ENCODE results near the gene ASPHD2. TPM values are rescaled to one million over a fixed set of nuclear protein-coding genes. Genes with fewer than 3 reads are reported as not detected.
"Not testable (repeated sequence)": the region's sequence is repeated elsewhere in the genome, so short reads cannot be mapped to it uniquely, and the experiment has no call there.

ASPHD2 gene, protein sequence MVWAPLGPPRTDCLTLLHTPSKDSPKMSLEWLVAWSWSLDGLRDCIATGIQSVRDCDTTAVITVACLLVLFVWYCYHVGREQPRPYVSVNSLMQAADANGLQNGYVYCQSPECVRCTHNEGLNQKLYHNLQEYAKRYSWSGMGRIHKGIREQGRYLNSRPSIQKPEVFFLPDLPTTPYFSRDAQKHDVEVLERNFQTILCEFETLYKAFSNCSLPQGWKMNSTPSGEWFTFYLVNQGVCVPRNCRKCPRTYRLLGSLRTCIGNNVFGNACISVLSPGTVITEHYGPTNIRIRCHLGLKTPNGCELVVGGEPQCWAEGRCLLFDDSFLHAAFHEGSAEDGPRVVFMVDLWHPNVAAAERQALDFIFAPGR
- total RNA-seq = under 1 TPM; 0.56 to 0.67 TPM
- long read RNA-seq, donor 1 = 0 reads
- long read RNA-seq, donor 2 = 0 reads

DNA sequence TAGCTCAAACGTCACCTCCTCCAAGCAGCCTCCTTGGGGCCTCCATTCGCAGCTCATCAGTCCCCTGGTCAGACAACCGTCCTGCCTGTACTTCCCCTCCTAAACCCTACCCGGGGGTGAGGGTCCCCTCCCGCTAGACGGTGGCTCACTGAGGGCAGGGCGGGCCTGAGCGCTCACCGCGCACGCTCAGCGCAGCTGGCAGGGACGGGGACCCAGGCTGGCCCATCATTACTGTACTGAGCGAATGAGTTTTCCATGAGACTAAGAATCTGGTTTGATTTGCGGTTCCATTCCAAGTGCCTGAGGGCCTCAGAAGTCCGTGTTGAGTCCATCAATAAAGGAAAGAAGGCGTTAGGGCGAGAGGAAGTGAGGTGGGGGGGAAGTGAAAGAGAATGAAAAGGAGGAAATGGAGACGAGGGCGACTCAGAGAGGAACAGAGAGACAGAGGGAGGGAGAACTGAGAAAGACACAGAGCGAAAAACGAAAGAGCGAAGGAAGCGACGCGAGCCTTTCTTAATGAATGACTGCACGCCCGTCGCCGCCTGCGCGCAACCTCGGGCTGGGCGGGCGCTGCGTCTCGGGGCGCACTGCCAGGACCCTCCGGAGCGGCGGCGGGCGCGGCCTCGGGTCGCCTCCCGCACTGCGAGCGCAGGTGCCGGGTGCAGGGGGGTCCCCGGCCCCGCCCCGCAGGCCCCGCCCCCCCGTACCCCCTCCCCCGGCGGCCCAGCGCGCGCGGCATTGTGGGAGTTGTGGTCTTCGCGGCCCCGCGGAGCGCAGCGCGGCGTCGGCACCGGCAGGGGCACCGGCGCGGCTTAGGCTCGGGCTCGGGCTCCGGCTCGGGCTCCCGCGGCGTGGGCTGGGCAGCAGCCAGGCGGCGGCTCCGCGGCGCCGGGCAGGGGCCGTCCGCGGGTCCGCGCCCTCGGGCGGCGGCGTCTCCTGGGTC lies at the start of gene ASPHD2:
ASPHD2 (plus strand) TSS at position 746 of the 943 bp plus-strand sequence. CDS start 4,356 bp downstream, outside the sequence.
- DNase-seq (ENCODE audit: low spot score) = peak; percentile 89
- intact Hi-C loops (cut with DNase I) = no loop called here

DNA sequence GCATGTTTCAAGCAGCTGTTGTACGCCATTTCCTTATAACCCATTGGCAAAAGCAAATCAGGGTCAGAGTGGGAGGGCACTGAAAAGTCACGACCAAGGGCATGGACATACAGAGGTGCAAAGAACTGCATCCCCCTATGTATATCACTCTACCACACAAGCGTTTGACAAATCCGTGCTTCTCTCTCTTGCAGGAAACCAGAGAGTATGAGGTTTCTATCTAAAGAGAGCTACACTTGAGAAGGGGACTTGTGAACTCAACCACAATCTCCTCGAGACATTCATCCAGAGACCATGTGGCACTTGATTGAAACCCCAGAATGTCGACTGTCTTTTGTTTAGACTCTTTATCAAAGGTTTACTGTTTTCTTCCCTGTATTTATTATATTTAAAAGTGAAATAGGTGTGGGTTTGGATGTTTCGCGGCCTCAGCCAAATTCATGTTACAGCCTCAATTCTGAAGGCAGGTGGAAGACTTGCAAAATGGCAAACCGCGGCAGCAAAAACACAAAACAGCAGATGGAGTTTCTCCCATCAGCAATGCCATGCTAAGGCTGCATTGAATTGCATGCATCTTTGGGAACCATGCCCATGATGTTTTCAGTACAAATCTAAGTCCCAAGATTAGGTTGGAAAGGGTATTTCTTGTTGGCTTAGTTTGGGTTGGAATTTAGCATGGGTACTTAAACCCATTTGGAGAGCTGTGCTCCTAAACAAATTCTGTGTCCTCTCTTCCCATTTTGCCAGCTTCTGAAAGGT lies 48.8 kb upstream of the ASPHD2 start:
- no peak for DNase-seq (ENCODE audit: low spot score)
- intact Hi-C loops (cut with DNase I) = no loop called here

DNA sequence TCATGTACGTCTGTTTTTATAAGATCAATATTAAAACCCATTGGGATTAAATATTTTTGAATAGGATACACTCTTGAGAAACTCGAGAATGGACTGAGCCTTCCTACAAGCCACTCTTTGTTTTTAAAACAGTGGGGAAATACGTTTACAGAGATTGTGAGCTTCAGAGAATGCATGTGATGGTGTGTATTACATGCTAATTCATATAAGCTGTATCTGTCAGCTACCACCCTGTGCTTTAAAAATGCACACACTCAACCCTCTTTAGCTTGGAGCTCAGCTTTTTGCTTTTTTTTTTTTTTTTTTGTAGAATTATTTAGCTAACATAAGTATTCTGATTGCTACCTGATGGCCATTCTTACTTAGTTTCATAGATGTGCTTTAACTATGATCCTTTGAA lies 46.3 kb upstream of the ASPHD2 start:
- DNase-seq (ENCODE audit: low spot score) = no peak
- intact Hi-C loops (cut with DNase I) = no loop called here

GRCh38 chr22:26383968-26384556 lies 45.0 kb upstream of the ASPHD2 start:
- intact Hi-C loops (cut with DNase I) = no loop called here
- DNase-seq (ENCODE audit: low spot score) = no peak

GRCh38 chr22:26385164-26385563 lies 43.9 kb upstream of the ASPHD2 start:
- no peak for DNase-seq (ENCODE audit: low spot score)
- intact Hi-C loops (cut with DNase I) = no loop called here

DNA sequence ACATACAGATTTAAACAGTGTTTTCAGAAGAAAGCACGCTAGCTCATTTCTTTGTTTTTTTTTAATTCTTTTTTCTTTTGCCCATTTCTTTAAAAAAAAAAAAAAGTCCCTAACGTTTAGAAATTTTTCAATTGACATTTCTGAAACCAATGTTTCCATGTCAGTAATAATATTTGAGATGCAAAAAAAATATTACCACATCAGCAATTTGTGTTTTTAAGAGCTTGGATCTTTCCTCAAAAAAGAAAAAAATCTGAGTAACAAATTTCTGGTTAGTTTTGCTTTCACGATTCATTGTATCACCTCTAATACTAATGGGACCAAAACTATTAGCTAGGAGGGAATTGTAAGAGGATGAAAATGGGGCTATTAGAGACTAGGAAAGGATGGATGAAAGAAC lies 39.9 kb upstream of the ASPHD2 start:
- no peak for DNase-seq (ENCODE audit: low spot score)
- intact Hi-C loops (cut with DNase I) = no loop called here

GRCh38 chr22:26391091-26391490 lies 38.0 kb upstream of the ASPHD2 start:
- intact Hi-C loops (cut with DNase I) = no loop called here
- no peak for DNase-seq (ENCODE audit: low spot score)

DNA sequence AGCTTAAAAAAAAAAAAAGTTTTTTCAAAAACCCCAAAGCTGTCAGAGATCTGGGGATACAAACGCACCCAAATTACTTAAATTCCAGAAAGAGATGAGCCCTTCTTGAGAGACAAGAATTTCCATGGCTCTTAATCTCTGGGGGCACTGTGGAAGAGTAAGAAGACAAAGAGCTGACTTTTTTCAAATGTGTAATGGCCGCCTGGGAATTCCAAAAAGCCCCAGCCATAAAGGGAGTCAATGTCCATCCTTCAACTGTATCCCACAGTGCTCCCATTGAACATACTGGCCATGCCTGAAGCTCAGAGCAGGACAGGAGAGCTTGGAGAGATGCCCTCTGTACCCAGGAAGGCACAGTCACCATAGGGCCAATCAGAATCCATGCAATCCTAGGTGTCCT lies 37.4 kb upstream of the ASPHD2 start:
- DNase-seq (ENCODE audit: low spot score) = no peak
- intact Hi-C loops (cut with DNase I) = no loop called here

GRCh38 chr22:26393929-26394328 lies 35.1 kb upstream of the ASPHD2 start:
- no peak for DNase-seq (ENCODE audit: low spot score)
- intact Hi-C loops (cut with DNase I) = no loop called here

DNA sequence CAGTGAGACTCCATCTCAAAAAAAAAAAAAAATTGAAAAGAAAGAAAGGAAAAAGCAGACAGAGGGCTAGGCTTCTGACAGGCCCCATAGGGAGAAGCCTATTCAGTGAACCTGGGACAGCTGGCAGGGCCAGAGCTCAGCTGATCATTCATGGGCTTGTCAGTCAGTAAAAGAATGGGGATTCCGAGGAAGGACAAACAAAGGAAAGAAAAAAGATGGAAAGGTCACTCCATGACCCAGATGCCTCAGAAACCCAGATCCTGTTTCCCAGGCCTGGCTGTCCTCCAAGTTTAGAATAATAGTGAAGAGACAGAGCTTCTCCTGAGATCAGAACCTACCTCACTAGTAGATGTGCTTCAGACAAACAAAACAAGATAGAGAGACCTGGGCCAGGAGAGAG lies 34.3 kb upstream of the ASPHD2 start:
- DNase-seq (ENCODE audit: low spot score) = no peak
- intact Hi-C loops (cut with DNase I) = loop anchor here in 1 of 2 donors (5.0 kb wide), 1 partner anchor 68 kb away; no protein-coding TSS in a partner anchor

GRCh38 chr22:26395926-26396325 lies 33.1 kb upstream of the ASPHD2 start:
- intact Hi-C loops (cut with DNase I) = loop anchor here in 1 of 2 donors (5.0 kb wide), 1 partner anchor 66 kb away; no protein-coding TSS in a partner anchor
- no peak for DNase-seq (ENCODE audit: low spot score)

- DNase-seq (ENCODE audit: low spot score) = peak; percentile 82
- intact Hi-C loops (cut with DNase I) = loop anchor here in 1 of 2 donors (5.0 kb wide), 1 partner anchor 64 kb away; no protein-coding TSS in a partner anchor
Measured at GRCh38 chr22:26398741-26399153, 30.3 kb upstream of the ASPHD2 start.

- intact Hi-C loops (cut with DNase I) = loop anchor here in 1 of 2 donors (5.0 kb wide), 1 partner anchor 63 kb away; no protein-coding TSS in a partner anchor
- no peak for DNase-seq (ENCODE audit: low spot score)
Measured at GRCh38 chr22:26399289-26399688, 29.8 kb upstream of the ASPHD2 start.

GRCh38 chr22:26401726-26402125 lies 27.3 kb upstream of the ASPHD2 start:
- no peak for DNase-seq (ENCODE audit: low spot score)
- intact Hi-C loops (cut with DNase I) = loop anchor here in 1 of 2 donors (10.0 kb wide), 1 partner anchor 53 kb away; no protein-coding TSS in a partner anchor

- DNase-seq (ENCODE audit: low spot score) = no peak
- intact Hi-C loops (cut with DNase I) = loop anchor here in 1 of 2 donors (10.0 kb wide), 1 partner anchor 50 kb away; no protein-coding TSS in a partner anchor
Measured at GRCh38 chr22:26404851-26405421, 24.1 kb upstream of the ASPHD2 start.

DNA sequence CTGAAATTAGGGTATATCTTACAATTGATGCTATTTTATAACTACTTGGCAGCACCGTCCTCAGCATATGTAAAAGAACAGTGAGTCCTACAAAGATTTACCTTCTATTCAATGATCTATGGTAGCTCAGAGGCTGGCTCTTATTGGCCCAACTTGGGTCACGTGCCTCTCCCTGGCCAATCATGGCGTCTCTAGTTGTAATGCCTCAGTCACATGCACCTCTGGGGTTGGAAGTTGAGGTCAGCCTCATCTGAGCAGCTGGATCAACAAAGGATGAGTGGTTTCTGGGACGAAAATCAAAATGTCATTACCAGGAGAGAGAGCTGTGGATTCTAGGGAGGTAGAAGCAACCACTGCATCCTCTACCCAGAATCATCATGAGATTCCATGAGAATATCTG lies 22.9 kb upstream of the ASPHD2 start:
- no peak for DNase-seq (ENCODE audit: low spot score)
- intact Hi-C loops (cut with DNase I) = loop anchor here in 1 of 2 donors (10.0 kb wide), 1 partner anchor 49 kb away; no protein-coding TSS in a partner anchor

DNA sequence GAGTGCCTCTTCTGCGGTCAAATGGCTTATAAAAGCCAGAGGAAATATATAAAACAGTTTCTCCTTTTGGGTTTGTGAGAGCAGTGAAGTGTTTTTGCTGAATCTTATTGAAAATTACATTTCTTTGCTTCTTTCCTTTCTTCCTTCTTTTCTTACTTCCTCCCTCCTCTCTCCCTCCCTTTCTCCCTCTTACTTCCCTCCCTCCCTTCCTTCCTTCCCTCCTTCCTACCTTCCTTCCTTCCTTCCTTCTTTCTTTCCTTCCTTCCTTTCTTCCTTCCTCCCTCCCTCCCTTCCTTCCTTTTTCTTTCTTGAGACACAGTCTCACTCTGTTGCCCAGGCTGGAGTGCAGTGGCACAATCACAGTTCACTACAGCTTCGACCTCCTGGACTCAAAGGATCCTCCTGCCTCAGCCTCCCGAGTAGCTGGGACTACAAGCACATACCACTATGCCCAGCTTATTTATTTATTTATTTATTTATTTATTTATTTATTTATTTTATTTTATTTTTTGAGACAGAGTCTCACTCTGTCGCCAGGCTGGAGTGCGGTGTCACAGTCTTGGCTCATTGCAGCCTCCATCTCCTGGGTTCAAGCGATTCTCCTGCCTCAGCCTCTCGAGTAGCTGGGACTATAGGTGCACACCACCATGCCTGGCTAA lies 20.4 kb upstream of the ASPHD2 start:
- not testable (repeated sequence) for DNase-seq (ENCODE audit: low spot score)
- intact Hi-C loops (cut with DNase I) = loop anchor here in 1 of 2 donors (10.0 kb wide), 1 partner anchor 46 kb away; no protein-coding TSS in a partner anchor

Measured in posterior vena cava (tissue), 2 donors.